HUES64 (cell line): Measurements from ENCODE around the gene TSR3. TPM values are rescaled to one million over a fixed set of nuclear protein-coding genes. Genes with fewer than 3 reads are reported as not detected.

Experiments used
- H3K27ac ChIP-seq: 2 replicates; pipeline ENCODE4 v1.7.0; 2013; ENCODE audit warnings: low read depth, low read length, inconsistent platforms
- H3K27me3 ChIP-seq: 2 replicates; pipeline ENCODE4 v1.6.1; 2013; ENCODE audit warnings: mild to moderate bottlenecking, low read length; ENCODE audit not compliant: insufficient read depth
- H3K36me3 ChIP-seq: 2 replicates; pipeline ENCODE4 v1.6.1; 2013; ENCODE audit warnings: mild to moderate bottlenecking, low read length; ENCODE audit not compliant: insufficient read depth
- H3K4me1 ChIP-seq: 2 replicates; pipeline ENCODE4 v1.6.1; 2013; ENCODE audit warnings: mild to moderate bottlenecking, low read length, moderate library complexity; ENCODE audit not compliant: insufficient read depth
- H3K4me3 ChIP-seq: 2 replicates; pipeline ENCODE4 v1.5.1; 2013; ENCODE audit warnings: mild to moderate bottlenecking, low read length, moderate library complexity
- H3K9ac ChIP-seq: 2 replicates; pipeline ENCODE4 v1.6.1; 2013; ENCODE audit warnings: mild to moderate bottlenecking, low read depth, low read length
- H3K9me3 ChIP-seq: 2 replicates; pipeline ENCODE4 v1.6.1; 2013; ENCODE audit warnings: low read depth, low read length; ENCODE audit not compliant: insufficient read depth
- WGBS: fragments of 150-250, 120-280 bp; methylation state at CpG from one replicate; pipeline ENCODE4 v1.1.7; 2013; ENCODE audit warnings: missing lambda C conversion rate; 5-methylcytosine and 5-hydroxymethylcytosine counted together
- polyA plus RNA-seq, 2 experiments: library from polyadenylated mRNA; stranded (reverse); fragments of 50-300 nt; gene quantifications; one replicate each; pipeline ENCODE4 v1.2.3, GENCODE V29; 2013

Gene TSR3
- 50.1 TPM for polyA plus RNA-seq (2013, experiment 1 of 2)
- polyA plus RNA-seq (2013, experiment 2 of 2): 45.6 TPM

DNA sequence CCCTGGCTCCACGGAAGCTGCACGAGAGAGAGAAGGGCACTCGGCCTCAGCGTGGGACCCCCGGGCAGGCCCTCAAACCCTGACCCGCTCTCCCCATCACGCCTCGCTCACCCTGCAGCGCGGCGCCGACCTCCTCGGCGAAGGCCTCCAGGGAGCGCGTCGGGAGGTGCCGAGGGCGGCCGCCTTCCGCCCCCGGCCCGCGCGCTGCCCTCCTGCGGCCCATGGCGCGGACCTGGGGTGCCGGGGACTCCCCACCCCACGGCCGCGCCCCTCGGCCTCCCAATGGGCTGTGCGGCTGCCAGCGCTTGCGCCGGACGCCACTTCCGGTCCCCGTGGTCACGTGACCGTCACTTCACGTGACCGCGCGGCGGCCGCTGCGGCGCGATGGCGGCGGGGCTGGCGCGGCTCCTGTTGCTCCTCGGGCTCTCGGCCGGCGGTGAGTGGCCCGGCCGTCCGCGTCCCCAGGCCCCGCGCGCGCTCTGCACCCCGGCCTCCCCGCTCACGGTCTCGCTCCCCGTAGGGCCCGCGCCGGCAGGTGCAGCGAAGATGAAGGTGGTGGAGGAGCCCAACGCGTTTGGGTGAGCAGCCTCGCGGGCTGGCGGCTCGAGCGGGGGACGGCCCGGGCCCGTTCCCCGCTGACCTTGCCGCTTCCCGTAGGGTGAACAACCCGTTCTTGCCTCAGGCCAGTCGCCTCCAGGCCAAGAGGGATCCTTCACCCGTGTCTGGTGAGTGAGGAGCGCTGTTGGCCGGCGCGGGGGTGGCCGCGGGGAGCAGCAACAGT, at the start of gene TSR3, which contains the start of gene GNPTG:
Gene TSR3, minus strand, starts transcription at position 297 of the 781 bp plus-strand sequence. Its CDS starts 74 bp downstream, at position 223.
Gene GNPTG, plus strand, starts transcription at position 350 of the 781 bp plus-strand sequence. Its CDS starts 35 bp downstream, at position 385.
- Histone ChIP-seq H3K9ac (peak within 1 kb of the TSS; percentile 83), H3K36me3 (peaks cover 26% of the 10 kb centered on the region), H3K9me3 (no peaks in the 10 kb centered on the region), H3K4me1 (no peaks in the 10 kb centered on the region), H3K27ac (no peak within 1 kb of the TSS), H3K27me3 (no peaks in the 10 kb centered on the region), H3K4me3 (peak within 1 kb of the TSS; percentile 95)
- WGBS: under 1% methylated on average over 98 of the region's 98 CpGs

DNA sequence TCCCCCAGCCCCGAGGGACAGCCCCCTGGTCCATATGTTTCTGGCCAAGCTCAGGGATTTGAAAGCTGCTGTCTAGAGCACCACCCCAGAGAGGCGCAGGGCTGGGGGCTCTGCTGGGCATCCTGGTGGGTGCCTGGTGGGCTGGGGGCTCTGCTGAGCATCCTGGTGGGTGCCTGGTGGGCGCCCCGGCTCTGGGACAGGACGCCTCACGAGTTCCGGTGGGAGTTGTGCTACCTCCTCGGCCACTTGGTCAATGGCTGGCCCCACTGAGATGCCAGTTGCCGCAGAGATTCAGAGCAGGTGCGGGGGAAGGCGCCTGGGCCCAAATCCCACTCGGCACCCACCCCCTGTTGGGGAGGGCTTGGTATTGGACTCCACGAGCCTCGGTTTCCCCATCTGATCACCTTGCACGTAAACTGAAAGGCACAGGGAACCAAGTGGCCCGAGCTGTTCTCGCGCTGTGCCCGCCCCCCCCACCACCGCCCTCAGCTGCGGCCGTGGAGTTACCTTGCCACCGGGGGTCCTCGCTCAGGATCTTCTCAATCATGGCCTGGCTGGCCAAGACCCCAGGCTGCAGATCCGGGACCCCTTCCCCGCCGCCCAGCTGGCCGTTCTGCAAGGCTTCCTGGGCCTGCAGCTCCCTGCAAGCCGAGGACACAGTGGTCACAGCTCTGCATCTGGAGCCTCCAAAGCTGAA, 49.5 kb upstream of the TSR3 start:
- H3K4me1 ChIP-seq: no peaks in the 10 kb centered on the region
- 90% methylated on average over 29 of the region's 29 CpGs for whole genome bisulfite sequencing
- H3K27ac ChIP-seq: no peak overlapping the region
- peaks cover 12% of the 10 kb centered on the region; the same call in 1 of the 2 replicates for H3K36me3 ChIP-seq
- no peaks in the 10 kb centered on the region for H3K9me3 ChIP-seq
- H3K9ac ChIP-seq: no peak overlapping the region
- no peak overlapping the region for H3K4me3 ChIP-seq
- no peaks in the 10 kb centered on the region for H3K27me3 ChIP-seq

DNA sequence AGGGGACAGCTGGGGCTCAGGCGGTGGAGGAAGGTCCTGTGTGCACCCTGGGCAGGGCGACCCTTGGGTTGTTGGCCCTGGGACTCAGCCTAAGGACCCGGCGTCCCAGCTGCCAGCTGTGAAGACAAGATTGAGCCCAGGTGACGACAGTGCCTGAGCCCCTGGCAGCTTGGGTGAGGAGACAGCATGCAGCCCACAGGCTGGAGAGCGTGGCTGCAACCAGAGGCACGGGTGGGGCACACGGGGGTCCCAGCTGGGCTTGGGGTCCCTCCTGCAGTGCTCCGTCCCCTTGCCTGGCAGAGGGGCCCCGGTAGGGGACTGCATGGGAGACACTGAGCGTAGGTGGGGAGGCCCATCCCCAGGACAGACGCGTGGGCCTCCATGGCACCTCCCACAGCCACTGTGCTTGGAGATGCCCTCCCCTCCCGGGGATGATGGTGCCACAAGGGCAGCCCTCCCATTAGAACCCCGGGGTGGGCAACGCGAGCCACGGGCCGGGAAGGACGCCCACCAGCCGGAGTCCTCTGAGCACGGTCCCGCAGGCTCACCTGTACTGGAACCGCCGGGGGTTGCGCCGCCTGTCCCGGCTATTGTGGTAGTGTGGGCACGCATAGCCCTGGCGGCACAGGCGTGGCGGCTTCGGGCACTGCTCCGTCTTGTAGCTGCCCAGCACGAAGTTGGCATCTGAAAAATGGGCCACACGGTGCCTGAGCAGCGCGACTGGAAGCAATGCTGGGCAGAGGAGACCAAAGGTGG, 47.3 kb upstream of the TSR3 start:
- WGBS: 96% methylated on average over 38 of the region's 38 CpGs
- H3K9ac ChIP-seq: no peak overlapping the region

DNA sequence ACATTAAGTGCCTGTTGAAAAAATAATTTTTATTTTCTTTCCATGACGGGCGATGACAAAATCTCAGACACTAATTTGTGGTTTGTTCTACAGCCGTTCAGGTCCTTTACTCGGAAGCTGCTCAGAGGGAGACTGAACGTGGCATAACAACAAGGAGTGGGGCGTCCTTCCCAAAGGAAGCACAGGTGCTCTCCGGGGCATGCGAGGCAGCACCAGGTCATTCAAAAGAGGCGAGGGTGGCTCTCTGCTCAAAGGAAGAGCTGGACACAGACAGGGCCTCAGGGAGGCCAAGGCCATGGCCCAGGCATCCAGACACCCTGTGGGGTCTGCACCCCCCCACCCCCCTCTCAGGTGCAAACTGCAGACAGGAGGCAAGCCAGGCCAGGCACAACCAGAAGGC, 46.7 kb upstream of the TSR3 start:
- H3K27ac ChIP-seq: no peak overlapping the region
- no peaks in the 10 kb centered on the region for H3K9me3 ChIP-seq
- WGBS: 92% methylated on average over 9 of the region's 9 CpGs
- peaks cover 12% of the 10 kb centered on the region; the same call in 1 of the 2 replicates for H3K36me3 ChIP-seq
- no peak overlapping the region for H3K4me3 ChIP-seq
- H3K4me1 ChIP-seq: no peaks in the 10 kb centered on the region
- no peaks in the 10 kb centered on the region for H3K27me3 ChIP-seq
- no peak overlapping the region for H3K9ac ChIP-seq

More for the DNA sequence above, 47.3 kb upstream of the TSR3 start:
- Histone ChIP-seq H3K4me1 (no peaks in the 10 kb centered on the region), H3K27me3 (no peaks in the 10 kb centered on the region), H3K9me3 (no peaks in the 10 kb centered on the region), H3K4me3 (no peak overlapping the region), H3K27ac (no peak overlapping the region), H3K36me3 (peaks cover 12% of the 10 kb centered on the region; the same call in 1 of the 2 replicates)

DNA sequence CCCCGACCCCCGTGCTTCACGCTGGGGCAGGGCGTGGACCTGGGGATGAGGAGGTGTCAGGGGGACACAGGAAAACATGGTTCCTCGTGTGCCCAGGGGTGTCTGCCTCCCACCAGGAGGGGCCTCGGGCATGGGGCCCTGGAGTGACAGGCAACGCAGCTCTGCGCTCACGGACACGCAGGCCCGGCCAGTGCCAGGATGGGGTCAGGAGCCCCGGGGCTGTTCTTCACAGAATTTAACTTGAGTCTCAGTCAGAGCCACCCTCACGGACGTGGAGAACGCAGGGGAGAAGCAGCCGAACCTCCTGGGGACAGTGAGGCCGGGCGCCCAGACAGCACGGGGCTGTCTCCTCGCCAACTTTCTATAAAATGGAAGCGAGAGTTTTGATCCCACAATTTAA, 46.1 kb upstream of the TSR3 start:
- WGBS: 96% methylated on average over 21 of the region's 21 CpGs
- Histone ChIP-seq H3K4me1 (no peaks in the 10 kb centered on the region), H3K36me3 (peaks cover 14% of the 10 kb centered on the region; the same call in 1 of the 2 replicates), H3K9ac (no peak overlapping the region), H3K27ac (no peak overlapping the region), H3K4me3 (no peak overlapping the region), H3K9me3 (no peaks in the 10 kb centered on the region), H3K27me3 (no peaks in the 10 kb centered on the region)

DNA sequence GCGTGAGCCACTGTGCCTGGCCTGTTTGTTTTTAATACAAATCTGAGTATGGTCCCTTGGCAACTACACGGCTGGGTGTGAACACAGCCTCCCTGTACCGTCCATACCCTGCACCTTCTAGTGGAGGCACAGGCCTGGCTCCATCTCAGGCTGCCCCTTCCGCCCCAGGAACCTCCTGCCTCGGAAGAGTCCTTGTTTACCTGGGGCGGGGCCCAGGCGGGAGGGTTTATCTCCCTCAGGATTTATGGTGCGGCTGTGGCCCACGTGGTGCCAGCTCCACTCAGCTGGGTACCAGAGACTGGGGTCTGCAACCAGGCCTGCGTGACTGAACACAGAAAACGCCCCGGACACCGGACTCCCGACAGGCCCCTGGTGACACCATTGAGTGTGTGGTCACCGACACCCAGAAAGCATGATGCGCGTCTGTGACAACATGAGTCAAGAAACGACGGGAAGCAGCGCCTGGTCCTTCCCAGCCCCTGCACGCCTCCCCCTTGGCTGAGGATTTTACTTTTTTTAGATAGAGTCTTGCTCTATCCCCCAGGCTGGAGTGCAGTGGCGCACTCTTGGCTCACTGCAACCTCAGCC, 43.9 kb upstream of the TSR3 start:
- no peaks in the 10 kb centered on the region for H3K27me3 ChIP-seq
- no peak overlapping the region for H3K9ac ChIP-seq
- no peak overlapping the region for H3K27ac ChIP-seq
- peaks cover 8% of the 10 kb centered on the region; the same call in 1 of the 2 replicates for H3K36me3 ChIP-seq
- no peaks in the 10 kb centered on the region for H3K4me1 ChIP-seq
- H3K9me3 ChIP-seq: no peaks in the 10 kb centered on the region
- 95% methylated on average over 22 of the region's 22 CpGs for WGBS
- no peak overlapping the region for H3K4me3 ChIP-seq

DNA sequence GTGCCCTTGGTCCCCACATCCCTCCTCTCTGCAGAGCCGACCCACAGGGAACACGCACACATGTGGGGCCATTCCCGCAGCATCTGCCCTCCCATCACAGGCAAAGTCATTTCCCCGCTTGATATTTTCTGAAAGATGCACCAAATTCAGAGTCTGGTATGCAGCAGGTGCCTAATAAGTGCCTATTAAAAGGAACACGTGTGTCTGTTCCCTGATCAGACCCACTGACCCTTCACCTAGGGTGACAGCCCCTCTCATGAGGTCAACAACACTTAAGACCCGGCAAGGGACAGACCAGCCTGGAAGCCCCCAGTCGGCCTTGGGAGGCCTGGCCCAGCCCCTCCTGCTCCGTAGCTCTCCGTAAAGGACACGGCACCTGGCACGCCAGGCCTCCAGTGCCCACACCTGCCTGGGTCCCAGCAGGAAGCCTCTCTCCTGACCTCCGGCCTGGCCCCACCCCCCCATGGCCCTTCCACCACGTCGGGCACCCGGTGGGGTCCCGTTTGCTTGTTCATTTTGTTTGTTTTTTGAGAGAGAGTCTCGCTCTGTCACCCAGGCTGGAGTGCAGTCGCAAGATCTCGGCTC, 42.8 kb upstream of the TSR3 start:
- Histone ChIP-seq H3K27ac (no peak overlapping the region), H3K4me3 (no peak overlapping the region), H3K36me3 (peaks cover 12% of the 10 kb centered on the region; the same call in 1 of the 2 replicates), H3K9me3 (no peaks in the 10 kb centered on the region), H3K9ac (no peak overlapping the region), H3K4me1 (no peaks in the 10 kb centered on the region), H3K27me3 (no peaks in the 10 kb centered on the region)
- WGBS: 92% methylated on average over 19 of the region's 19 CpGs

DNA sequence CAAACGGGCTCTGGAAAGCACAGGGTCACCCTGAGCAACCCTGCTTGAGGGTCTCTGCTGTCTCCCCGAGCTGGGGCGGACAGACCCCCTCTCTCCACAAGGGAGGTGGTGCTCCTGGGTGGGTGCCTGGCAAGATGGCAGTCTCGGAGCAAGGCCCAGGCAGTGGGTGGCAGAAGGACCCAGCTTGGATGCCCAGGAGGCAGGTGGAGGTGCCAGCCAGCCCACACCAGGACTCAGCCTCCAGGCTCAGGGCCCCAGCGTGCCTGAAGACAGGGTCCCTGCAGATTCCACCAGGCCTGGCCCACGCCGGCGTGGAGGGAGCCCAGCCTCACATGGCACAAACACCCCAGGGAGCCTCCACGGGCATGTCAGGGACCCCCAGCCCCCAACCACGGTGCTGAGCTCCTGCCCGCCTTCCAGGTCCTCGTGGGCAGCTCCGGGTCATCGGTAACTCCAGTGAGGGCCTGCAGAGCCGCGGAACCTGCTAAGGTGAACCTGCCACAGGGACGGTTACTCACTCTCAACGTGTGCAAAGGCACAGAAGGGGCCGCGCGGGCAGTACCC, 42.0 kb upstream of the TSR3 start:
- 92% methylated on average over 21 of the region's 21 CpGs for WGBS
- peaks cover 11% of the 10 kb centered on the region; the same call in 1 of the 2 replicates for H3K36me3 ChIP-seq
- H3K9me3 ChIP-seq: no peaks in the 10 kb centered on the region
- no peak overlapping the region for H3K9ac ChIP-seq
- H3K27me3 ChIP-seq: no peaks in the 10 kb centered on the region
- H3K4me3 ChIP-seq: no peak overlapping the region
- no peak overlapping the region for H3K27ac ChIP-seq
- H3K4me1 ChIP-seq: no peaks in the 10 kb centered on the region

DNA sequence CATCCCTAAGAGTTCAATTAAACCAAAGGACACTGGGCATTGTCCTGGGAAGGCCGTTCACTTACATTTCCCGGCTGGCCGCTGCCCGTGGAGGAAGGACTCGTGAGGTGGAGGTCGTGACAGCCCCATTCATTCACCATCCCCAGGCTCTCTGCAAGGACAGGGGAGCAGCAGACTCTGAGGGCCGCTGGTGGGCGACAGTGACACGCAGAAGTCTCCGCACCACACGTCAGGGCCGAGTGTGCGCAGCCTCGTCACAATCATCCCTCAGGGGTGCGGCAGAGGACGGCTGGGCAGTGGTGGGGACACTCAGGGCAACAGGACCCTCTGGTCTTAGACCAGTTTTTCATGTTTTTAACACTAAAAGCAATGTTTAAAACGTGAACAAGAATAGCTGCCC, 41.1 kb upstream of the TSR3 start:
- Histone ChIP-seq H3K36me3 (peaks cover 11% of the 10 kb centered on the region; the same call in 1 of the 2 replicates), H3K9me3 (no peaks in the 10 kb centered on the region), H3K4me3 (no peak overlapping the region), H3K9ac (no peak overlapping the region), H3K4me1 (no peaks in the 10 kb centered on the region), H3K27me3 (no peaks in the 10 kb centered on the region), H3K27ac (no peak overlapping the region)
- WGBS: 95% methylated on average over 17 of the region's 17 CpGs

DNA sequence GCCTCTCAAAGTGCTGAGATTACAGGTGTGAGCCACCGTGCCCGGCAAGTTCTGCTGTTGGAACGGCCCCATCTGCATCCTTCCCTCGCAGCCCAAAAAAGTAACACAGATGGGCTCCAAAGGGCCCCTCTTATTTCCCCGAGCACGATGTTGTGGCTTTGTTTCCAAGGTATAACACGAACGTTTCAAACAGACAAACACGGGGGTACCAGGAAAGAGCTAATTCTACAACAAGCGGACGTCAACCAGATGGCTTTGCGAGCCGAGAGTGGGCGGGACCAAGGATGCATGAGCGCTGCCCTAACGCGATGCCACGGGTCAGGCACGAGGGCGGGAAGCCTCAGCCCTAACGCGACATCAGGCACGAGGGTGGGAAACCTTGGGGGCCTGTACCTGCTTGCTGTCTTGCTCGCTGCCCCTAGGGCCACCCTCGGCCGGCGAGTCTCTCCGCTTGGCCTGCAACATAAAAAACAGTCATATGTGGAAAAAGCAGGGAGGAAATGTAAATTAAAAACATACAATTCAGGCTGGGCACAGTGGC, 38.6 kb upstream of the TSR3 start:
- H3K4me1 ChIP-seq: no peaks in the 10 kb centered on the region

More for the DNA sequence above, 38.6 kb upstream of the TSR3 start:
- H3K9ac ChIP-seq: no peak overlapping the region
- H3K4me3 ChIP-seq: no peak overlapping the region
- 92% methylated on average over 28 of the region's 28 CpGs for WGBS
- no peaks in the 10 kb centered on the region for H3K27me3 ChIP-seq
- no peaks in the 10 kb centered on the region for H3K9me3 ChIP-seq
- H3K36me3 ChIP-seq: peaks cover 11% of the 10 kb centered on the region; the same call in 1 of the 2 replicates
- H3K27ac ChIP-seq: no peak overlapping the region
